Middle frontal gyrus (tissue), 1 donor: ENCODE data around the gene MATN3.

Experiments
- DNase-seq: peaks from one replicate; pipeline ENCODE4 v3.0.0-alpha.2; 2015; ENCODE audit warnings: low spot score; ENCODE audit errors: extremely low spot score

The MATN3 gene

DNA sequence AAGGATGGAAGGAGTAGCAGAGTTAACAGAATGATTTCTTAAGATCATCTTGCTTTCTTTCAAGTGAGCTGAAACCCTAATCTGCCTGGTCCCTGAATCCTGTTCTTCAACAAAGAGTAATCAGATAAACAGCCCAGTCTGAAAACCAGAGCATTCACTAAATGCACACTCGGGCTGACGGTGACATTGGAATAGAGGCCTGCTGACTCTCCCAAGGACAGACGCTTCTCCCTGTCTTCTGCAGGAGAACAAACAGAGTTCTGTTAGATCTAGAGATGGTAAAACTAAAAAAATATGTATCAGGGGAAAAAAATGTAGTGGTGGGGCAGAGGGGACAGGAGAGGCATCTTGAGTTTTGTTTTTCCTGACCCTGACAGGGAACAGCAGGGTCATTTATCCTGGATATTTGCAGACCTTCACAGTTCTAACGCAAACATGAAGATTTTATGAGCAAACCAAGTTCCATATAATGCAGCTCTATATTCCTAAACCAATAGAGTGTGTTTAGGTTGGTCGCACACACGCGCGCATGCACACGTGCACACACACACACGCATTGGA lies 7.3 kb downstream of the MATN3 start:
- no peak for DNase-seq

DNA sequence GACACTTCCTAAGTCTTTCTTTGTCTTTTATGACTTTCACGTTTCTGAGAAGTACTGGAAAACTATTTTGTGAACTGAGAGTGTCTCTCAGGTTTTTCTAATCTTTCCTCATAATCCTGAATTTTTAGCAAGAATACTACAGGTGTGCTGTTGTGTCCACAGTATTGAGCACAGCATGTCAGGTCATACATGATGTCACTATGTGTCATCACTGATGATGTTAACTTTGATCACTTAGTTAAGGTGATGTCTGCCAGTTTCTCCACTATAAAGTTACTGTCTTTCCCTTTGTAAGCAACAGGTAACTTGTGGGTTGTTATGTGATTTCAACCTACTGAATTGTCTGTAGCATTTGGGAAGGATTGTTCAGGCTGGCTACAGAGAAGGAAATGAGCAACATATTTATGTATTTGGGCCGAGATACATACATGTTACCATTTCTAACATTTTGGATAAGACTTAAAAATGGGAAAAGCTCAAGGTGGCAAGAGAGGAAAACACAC lies 11.1 kb downstream of the MATN3 start:
- no peak for DNase-seq

DNA sequence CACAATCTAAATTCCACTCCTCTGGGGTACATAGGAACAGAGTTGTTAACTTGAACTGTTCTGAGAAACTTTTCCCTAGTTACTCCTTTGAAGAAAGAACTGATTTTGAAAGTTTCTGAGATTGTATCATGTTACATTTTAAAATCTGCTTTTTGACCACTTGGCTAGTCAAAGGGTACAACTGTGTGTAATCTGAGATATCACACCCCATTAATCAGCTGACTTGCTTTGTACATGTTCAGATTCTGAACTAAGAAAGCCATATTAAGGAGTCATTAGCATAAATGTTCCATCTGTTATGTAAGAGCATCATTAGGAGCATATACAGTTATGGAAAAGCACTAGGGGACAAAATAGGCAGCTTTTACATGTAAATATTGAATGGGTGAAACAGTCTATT lies 18.7 kb downstream of the MATN3 start:
- no peak for DNase-seq

DNA sequence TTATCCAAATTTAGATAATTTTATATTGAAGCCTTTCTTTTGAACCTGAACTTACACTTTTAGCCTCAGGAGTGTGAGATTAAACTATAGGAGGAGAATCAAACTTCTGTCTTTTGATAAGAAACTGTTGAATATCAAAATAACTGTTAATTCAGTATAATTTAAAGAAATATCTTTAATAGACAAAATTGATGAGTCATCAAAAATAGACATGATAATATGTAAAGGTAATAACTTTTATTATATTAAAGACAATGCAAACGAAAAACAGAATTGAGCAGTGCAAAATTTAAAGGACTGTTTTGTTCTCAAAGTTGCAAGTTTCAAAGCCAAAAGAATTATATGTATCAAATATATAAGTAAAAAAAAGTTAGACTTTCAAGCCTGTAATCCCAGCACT lies 20.6 kb downstream of the MATN3 start:
- no peak for DNase-seq

DNA sequence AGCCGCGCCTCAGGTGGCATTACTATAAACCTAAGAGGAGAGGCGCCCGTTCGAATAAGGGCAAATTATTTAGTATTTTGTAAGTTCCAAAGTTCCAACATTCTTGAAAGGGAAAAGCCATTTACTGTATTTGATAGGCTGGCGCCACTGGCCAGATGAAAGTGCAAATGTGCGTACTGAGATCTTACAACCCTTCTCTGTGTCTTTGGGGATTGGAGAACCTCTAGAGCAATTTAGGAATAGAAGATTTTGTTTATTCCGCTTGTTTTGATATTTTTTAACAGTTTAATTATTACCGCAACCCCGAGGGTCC lies 22.1 kb downstream of the MATN3 start:
- DNase-seq = no peak

DNA sequence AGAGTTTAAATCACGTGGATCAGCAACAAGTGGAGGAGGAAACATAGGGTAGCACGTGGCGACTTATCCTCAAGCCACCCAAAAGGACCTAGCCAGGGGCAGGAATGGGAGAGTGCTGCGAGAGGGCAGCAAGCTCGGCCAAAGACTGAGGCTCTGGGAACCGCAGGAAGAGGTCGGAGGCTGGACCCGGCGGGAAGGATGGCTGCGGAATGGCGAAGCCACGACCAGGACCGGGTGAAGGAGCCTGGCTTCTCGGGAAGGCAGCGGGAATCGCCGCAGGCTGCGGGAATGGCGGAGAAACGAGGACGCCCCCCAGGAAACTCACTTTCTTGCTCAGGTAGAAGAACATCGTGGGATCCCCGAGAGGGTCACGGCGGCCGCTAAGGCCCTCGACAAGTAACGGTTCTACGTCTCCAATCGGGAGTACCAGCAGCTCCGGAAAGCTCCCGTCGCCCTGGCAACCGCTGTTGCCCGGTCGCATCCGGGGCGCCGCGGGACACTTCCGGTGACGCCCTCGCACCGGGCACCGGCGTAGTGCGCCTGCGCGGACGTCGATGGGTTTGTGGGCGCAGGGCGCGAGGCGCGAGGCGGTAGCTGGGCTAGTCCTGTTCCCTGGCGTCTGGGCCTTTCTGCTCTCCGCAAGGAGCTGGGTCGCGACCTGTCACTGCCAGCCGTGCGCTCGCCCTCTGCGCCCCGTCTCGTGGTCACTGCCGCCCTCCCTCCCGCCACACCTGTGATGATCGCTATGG lies 22.6 kb downstream of the MATN3 start, which contains the start of gene WDR35:
WDR35 (minus strand) TSS at position 439 of the 749 bp plus-strand sequence; CDS start at position 349, 90 bp downstream.
- peak; percentile 79 for DNase-seq

DNA sequence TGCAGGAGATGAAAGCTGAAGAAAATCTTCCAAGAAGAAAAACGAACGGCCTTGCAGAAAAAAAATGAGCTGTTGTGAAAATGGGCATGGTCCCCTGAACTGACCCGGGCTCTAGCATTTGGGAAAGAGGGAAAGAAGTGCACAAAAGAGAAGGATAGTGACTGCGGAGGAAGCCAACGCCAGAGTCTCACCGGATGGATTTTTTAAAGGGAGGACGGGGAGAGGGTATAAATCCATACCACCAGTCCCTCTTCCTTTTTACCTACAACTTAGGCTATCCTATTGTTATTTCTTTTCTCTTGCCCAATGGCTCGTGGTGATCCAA lies 23.2 kb downstream of the MATN3 start:
- DNase-seq = no peak

DNA sequence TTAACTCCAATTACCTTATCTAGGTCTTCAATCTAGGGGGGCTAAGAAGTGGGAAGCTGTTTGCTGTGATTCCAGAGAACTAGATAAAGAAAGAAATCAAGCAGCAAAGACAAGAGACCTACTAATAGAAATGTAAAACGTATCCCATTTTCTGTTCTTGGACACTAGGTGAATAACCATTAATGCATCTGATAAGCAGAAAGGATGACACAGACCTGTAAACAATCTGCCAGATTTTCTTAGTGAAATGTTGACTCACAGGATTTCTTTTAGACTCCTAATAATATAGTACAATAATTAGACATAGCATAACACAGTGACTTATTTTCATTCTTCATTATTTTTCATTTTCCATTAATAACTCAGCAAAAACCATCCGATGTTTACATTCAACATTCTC lies 23.9 kb downstream of the MATN3 start:
- DNase-seq = no peak

DNA sequence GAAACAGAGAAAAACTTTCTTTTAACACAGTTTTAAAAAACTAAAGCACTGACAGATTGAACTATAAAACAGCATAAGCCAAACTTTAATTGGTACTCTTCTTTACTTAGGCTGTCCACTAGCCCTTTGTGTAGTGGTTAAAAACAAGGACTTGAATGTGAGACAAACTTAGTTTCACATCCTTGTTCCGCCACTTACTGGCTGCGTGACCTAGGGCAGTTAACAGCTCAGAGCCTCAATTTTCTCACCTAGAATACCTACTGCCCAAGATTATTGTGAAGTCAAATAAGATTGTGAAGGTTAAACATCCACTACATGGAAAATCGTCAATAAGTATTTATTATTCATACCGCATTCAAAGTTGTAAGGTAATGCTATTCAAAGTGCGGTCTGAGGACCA lies 24.5 kb downstream of the MATN3 start:
- no peak for DNase-seq

DNA sequence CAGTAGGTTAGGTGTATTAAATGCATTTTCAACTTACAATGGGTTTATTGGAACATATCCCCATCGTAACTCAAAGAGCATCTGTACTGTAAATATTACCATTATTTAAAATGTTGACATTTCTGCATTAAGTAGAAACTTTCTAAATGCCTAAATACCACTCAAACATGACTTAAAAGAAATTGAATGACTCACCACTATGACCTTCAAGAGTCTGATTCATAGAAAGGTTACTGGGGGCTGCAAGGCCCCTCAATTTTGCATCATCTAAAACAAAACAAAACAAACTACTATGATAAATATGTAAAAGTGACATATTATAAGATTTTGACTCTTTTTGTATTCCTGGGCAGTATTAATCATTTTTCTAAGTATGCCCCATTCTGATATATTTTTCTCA lies 30.2 kb downstream of the MATN3 start:
- DNase-seq = no peak

DNA sequence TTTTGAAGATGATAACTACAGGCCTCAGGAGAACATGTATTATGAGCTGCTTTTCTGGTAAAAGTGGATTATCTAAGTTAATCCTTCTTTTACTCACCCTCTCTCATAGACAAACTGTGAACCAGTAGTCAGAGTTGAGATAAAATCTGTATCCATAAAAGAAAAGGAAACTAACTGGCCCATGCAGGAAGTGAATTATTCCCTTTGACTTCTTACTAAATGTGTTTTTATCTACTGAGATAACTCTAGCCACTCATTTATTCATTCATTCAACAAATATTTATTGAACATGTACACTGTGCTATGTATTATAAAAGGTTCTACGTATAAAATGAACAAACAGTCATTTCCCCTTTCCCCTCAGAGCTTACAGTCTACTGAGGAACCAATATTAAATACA lies 32.5 kb downstream of the MATN3 start:
- no peak for DNase-seq

DNA sequence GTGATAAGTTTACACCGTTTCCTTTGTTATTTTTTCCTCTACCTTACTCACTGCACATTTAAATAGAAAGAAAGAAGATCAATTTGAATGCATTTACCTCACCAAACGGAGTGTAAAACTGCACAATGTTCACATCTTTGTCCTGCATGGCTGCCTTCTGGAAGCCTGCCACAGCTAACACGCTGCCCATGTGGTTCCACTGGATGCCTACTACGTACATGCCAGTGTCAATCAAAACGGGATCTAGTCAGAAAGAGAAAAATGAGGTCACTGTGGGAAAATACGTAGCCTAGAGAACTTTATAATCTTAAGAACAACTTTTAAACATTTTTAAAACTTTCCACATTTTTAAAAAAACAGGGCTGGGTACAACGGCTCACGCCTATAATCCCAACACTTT lies 39.0 kb downstream of the MATN3 start:
- no peak for DNase-seq

DNA sequence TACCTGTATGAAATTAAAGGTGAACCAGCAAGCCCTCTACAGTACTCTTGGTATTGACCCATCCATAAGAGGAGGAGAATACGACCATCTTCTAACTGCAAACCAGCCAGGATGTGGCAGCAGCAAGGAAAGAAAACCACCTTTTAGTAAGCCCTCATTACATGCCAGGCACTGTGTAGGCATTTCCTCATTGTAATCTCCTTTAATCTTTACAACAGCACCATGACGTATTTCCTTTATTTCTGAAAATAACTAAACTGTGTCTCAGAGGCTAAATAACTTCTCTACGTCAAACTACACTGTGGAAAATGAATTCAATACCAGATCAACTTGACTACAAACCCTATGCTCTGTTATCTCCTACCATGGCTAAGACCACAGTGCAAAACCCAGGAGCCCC lies 40.8 kb downstream of the MATN3 start:
- DNase-seq = no peak

DNA sequence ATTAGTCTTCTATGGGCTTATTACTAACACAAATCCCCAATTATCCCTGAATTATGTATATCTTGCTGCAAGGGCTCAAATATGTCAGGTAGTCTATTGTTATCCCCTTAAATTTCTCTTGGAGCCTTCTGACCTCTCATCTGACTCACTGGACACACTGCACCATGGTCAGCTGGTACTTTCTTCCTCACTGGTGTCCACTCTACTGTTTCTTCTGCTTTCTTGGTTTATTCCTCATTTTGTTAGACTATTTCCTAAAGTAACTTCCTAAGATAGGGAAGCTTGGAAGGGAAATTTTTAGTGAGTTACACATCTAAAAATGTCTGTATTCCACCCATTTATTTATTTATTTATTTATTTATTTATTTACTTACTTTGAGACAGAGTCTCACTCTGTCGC lies 49.1 kb downstream of the MATN3 start:
- DNase-seq = no peak

DNA sequence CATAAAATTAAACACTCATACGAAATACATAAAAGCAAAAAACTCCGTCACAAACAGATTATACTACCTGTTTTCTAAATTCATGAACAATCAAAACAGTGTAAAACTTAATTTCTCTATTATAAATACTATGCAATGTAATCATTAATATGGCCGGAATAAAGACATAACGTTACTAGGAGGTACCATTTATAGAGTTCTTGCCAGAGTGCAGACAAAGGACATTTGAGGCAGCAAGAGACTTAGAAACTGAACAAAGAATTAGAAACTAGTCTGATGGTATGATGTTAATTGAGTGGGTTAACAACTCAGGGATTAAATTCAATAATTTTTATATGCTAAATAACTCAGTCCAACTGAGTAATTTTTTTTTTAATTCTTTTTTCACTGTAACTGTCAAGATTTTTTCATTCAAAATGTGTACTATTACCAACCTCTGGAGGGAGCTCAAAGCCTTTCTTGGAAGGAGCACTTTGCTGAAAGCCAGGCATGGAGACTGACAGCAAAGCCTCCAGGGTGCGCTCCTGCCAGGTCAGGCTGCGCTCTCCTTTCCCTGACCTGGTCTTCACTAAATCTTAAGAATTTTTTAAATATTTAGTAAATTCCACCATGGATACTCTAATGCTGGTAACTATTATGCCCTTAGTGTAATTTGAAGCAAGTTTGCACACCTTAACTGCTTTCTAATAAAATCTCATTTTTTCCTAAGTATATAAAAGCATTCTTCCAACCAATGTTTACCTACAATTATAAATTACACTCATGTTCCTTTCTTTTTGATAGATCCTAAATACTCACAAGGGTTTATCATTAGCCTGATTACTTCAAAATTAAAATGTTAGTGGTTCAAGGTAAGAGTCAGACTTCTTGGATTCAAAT lies 56.7 kb downstream of the MATN3 start:
- peak; percentile 49 for DNase-seq

DNA sequence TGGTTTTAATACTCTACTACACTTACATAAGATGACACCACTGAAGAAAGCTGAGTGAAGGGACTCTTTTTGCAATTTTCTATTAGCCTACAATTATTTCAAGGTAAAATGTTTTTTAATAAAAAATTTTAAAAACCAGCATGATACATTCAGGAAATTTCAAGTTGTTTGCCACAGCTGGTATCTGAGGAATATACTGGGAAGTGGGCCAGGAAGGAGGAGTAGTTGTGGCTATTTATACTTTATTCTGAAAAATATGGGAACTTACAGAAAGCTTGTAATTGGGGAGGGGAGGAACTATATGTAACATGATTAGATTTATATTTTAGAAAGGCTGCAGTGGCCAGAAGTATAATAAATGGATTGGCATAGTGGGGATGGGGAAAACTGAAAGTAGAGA lies 63.4 kb downstream of the MATN3 start:
- DNase-seq = no peak

DNA sequence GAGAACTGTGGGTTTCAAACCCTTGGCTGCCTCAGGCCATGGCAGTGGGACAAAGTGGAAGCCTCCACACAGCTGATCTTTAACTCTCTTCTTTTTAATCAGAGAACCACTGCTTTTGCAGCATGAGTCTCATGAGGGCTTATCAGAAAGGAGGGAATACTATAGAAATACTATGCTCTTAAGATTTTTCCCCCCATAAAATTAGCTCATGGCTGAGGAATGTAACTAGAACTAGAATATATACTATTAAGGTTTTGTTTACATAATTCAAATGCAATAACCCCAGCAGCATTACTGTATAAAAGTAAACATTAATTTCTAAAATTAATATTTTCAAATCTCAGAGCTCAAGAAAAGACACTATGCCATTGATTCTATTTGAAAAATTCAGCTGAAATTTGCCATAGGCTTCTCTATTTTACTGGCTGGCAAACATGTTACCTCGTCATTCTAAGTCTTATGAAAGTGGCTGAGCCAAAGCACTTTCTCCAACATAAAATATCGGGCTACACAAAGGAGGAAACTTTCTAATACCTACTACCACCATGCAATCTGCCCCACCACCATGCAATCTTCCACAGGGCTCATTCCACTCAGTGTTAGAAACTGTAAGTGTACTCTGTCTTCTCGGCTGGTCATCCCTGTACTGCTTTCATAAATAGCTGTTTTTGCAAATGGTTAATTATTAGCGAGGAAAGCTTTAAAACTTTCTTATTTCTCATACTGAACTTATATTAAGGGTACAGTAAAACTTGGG lies 65.1 kb downstream of the MATN3 start:
- DNase-seq = no peak

DNA sequence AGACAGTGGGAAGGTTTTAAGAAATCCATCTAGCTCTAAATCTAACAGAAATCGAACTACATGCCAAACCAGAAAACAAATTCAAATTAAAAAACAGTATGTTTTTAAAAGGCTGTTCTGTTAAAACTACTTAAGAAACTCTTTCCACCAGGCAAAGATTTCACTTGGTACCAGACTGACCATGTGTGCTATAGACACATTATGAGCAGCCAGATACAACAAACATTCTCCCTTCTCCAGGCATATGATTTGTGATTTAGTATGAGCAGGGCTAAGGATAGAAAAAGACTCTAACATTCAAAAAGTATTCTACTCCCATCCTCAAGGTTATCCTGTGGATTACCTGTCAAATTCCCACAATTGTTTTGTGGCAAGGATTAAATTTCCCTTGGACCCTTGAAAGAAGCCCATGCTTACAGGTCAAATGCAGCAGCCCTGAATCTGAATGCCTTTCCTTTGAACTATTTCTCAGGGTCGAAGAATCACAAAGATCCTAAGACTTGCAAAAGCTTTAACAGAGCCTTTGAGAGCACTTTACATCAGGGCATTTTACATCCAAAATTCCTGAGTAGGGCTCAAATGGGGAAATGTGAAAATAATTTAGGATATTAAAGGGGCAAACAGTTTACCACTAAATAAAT lies 68.1 kb downstream of the MATN3 start:
- DNase-seq = no peak

DNA sequence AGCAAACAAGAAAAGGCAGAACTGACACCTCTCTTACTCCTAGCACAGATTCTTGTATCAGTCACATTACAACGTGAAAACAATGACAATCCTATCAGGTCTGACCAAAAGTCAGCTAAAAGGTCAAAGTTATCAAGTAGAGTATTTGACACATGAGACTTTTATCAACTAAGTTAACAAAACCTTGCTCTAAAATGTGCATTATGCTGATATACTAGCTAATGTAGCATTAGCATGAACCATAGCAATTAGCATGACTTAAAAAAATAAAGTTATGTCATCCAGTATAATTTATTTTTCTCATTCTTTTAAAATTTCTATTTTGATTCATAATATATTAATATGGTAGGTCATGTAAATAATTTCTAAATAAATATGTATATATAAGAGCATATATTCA lies 69.3 kb downstream of the MATN3 start:
- no peak for DNase-seq

DNA sequence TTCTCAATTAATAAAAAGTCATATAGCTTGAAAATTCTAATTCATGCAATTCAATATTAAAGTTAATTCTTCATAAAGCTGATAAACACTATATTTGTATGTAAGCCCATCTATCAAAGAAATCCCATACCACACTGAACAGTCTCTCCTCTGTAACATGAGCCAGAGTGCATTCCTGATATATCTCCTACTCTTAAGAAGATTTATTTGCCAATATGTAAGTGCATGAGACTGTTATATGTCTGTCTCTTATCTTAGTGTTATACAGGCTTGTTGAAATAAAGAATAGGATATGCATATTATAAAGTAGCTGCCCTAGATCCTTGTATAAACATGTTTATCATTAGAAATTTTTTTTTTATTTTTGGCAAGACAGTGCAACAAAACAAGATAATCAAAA lies 70.3 kb downstream of the MATN3 start:
- DNase-seq = no peak
